ENCODE measurements around the gene CTR9. TPM values are rescaled to one million over a fixed set of nuclear protein-coding genes. Genes with fewer than 3 reads are reported as not detected.
A peak's percentile ranks its signal among the peaks of the same experiment; 100 is the strongest.

CTR9 gene
- total RNA-seq, 1 donor = 30.5 TPM

GRCh38 chr11:10751581-10751940, 515 bp downstream of the CTR9 start:
- no peak for TF ChIP-seq CTCF (IDR thresholded peaks at IDR 0.05; ENCODE audit: insufficient read depth, low read length)
- peak overlapping the region; percentile 95 for H3K4me3 ChIP-seq (ENCODE audit: low read depth, low read length)
- DNase-seq (ENCODE audit: low read depth) = no peak

- no peak for TF ChIP-seq CTCF (IDR thresholded peaks at IDR 0.05; ENCODE audit: insufficient read depth, low read length)
- DNase-seq (ENCODE audit: low read depth) = no peak
- peak overlapping the region; percentile 95 for H3K4me3 ChIP-seq (ENCODE audit: low read depth, low read length)
Measured at GRCh38 chr11:10752061-10752460, 1.0 kb downstream of the CTR9 start.

- H3K4me3 ChIP-seq (ENCODE audit: low read depth, low read length) = peak overlapping the region; percentile 95
- no peak for DNase-seq (ENCODE audit: low read depth)
- TF ChIP-seq CTCF (IDR thresholded peaks at IDR 0.05; ENCODE audit: insufficient read depth, low read length) = no peak
Measured at GRCh38 chr11:10752486-10752885, 1.4 kb downstream of the CTR9 start.

- DNase-seq (ENCODE audit: low read depth) = no peak
- no peak overlapping the region for H3K4me3 ChIP-seq (ENCODE audit: low read depth, low read length)
- peak; percentile 14 for TF ChIP-seq CTCF (IDR thresholded peaks at IDR 0.05; ENCODE audit: insufficient read depth, low read length)
Measured at GRCh38 chr11:10758957-10759356, 7.9 kb downstream of the CTR9 start.

GRCh38 chr11:10761085-10761698, 10.1 kb downstream of the CTR9 start:
- no peak for DNase-seq (ENCODE audit: low read depth)
- H3K4me3 ChIP-seq (ENCODE audit: low read depth, low read length) = no peak overlapping the region
- TF ChIP-seq CTCF (IDR thresholded peaks at IDR 0.05; ENCODE audit: insufficient read depth, low read length) = no peak

- no peak overlapping the region for H3K4me3 ChIP-seq (ENCODE audit: low read depth, low read length)
- no peak for TF ChIP-seq CTCF (IDR thresholded peaks at IDR 0.05; ENCODE audit: insufficient read depth, low read length)
- no peak for DNase-seq (ENCODE audit: low read depth)
Measured at GRCh38 chr11:10762185-10762584, 11.1 kb downstream of the CTR9 start.

- DNase-seq (ENCODE audit: low read depth) = no peak
- no peak overlapping the region for H3K4me3 ChIP-seq (ENCODE audit: low read depth, low read length)
- TF ChIP-seq CTCF (IDR thresholded peaks at IDR 0.05; ENCODE audit: insufficient read depth, low read length) = no peak
Measured at GRCh38 chr11:10762913-10763421, 11.9 kb downstream of the CTR9 start.

Measured in fibroblast of the aortic adventitia (primary cell).